HEK293T (cell line): Measurements from ENCODE around the gene IGF1R.

Experiments
- BHLHE40 ChIP-seq: fragments of 450-650 bp; IDR thresholded peaks from 2 replicates; pipeline ENCODE4 v1.6.1; 2016; ENCODE audit warnings: mild to moderate bottlenecking, moderate library complexity, borderline replicate concordance
- FOXA1 ChIP-seq: fragments of 450-650 bp; IDR thresholded peaks from 2 replicates; pipeline ENCODE4 v1.6.1; 2016; ENCODE audit warnings: mild to moderate bottlenecking
- HDGF ChIP-seq: fragments of 450-650 bp; IDR thresholded peaks from 2 replicates; pipeline ENCODE4 v1.6.1; 2017; ENCODE audit warnings: antibody characterized with exemption, borderline replicate concordance
- L3MBTL2 ChIP-seq: fragments of 450-650 bp; conservative IDR thresholded peaks from 2 replicates; pipeline ENCODE4 v1.6.1; 2016; ENCODE audit warnings: mild to moderate bottlenecking

DNA sequence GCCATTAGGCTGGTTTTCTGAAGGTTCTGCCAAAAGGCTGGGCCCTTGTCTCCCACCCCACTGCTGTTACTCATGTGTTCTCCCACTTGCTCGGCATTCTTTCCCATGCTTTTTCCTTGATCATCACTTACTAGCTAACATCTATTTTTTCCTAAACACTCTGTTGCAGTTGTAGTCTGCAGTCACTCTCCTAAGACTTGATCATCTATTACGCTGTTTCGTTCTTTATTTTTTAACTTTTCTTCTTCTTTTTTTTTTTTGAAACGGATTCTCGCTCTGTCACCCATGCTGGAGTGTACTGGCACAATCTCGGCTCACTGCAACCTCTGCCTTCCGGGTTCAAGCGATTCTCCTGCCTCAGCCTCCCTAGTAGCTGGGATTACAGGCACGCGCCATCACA lies 176.3 kb downstream of the IGF1R start:
- TF ChIP-seq BHLHE40 (no peak), HDGF (no peak), FOXA1 (no peak), L3MBTL2 (no peak)
